KG1 (cell line): ENCODE data around the gene GARNL3.
A peak's percentile ranks its signal among the peaks of the same experiment; 100 is the strongest.

ENCODE experiments used
- DNase-seq: peaks from one replicate; lab custom pipeline; 2025; lab: John Stamatoyannopoulos, UW

GARNL3 gene

GRCh38 chr9:127313042-127313560 lies 48.5 kb downstream of the GARNL3 start:
- no peak for DNase-seq

- no peak for DNase-seq
Observed at GRCh38 chr9:127314911-127315310, 50.3 kb downstream of the GARNL3 start.

- no peak for DNase-seq
Observed at GRCh38 chr9:127316586-127317323, 52.2 kb downstream of the GARNL3 start.

- DNase-seq: no peak
Observed at GRCh38 chr9:127318651-127319167, 54.1 kb downstream of the GARNL3 start.

- DNase-seq: peak; percentile 2
Observed at GRCh38 chr9:127319366-127320114, 55.0 kb downstream of the GARNL3 start.

- DNase-seq: no peak
Observed at GRCh38 chr9:127320115-127320378, 55.5 kb downstream of the GARNL3 start.

GRCh38 chr9:127323393-127323792 lies 58.8 kb downstream of the GARNL3 start:
- DNase-seq: no peak

- DNase-seq: no peak
Observed at GRCh38 chr9:127330501-127330900, 65.9 kb downstream of the GARNL3 start.

- DNase-seq: no peak
Observed at GRCh38 chr9:127333221-127334064, 68.9 kb downstream of the GARNL3 start.

- no peak for DNase-seq
Observed at GRCh38 chr9:127334725-127335124, 70.2 kb downstream of the GARNL3 start.

- no peak for DNase-seq
Observed at GRCh38 chr9:127336086-127336485, 71.5 kb downstream of the GARNL3 start.

GRCh38 chr9:127336506-127337352 lies 72.2 kb downstream of the GARNL3 start:
- DNase-seq: no peak

GRCh38 chr9:127340721-127341120 lies 76.1 kb downstream of the GARNL3 start:
- no peak for DNase-seq

GRCh38 chr9:127341152-127341551 lies 76.6 kb downstream of the GARNL3 start:
- DNase-seq: no peak

GRCh38 chr9:127344368-127345000 lies 79.9 kb downstream of the GARNL3 start:
- DNase-seq: no peak

- no peak for DNase-seq
Observed at GRCh38 chr9:127345566-127345965, 81.0 kb downstream of the GARNL3 start.

- DNase-seq: no peak
Observed at GRCh38 chr9:127346584-127346983, 82.0 kb downstream of the GARNL3 start.

- no peak for DNase-seq
Observed at GRCh38 chr9:127347831-127348776, 83.5 kb downstream of the GARNL3 start.

GRCh38 chr9:127349483-127350113 lies 85.0 kb downstream of the GARNL3 start:
- DNase-seq: no peak
